ENCODE results near the gene COX19.
"Not testable (repeated sequence)": the region's sequence is repeated elsewhere in the genome, so short reads cannot be mapped to it uniquely, and the experiment has no call there.

COX19 gene

GRCh38 chr7:959271-959670 lies 16.1 kb downstream of the COX19 start:
- FAIRE-seq: no peak

- FAIRE-seq: no peak
Observed at GRCh38 chr7:958221-959200, 16.8 kb downstream of the COX19 start.

GRCh38 chr7:957418-958220 lies 17.7 kb downstream of the COX19 start:
- FAIRE-seq: no peak

DNA sequence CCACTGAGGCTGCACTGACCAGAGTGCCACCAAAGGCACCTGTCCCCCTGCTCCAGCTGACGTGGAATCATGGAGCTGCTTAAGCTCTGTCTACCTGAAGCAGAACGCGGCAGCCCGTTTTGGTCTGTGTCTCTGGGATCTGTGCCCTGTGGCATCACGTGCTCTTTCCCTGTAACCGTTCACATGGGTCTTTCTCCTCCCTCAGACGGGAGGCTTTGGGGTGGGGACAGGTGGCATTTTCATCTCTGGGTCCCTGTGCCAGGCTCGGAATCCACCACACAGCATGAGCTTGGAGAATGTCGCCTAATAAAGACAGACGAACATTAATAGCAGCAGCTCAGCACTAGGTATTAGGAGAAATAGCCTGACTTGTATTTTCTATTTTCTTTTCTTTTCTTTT lies 19.3 kb downstream of the COX19 start:
- no peak for FAIRE-seq

DNA sequence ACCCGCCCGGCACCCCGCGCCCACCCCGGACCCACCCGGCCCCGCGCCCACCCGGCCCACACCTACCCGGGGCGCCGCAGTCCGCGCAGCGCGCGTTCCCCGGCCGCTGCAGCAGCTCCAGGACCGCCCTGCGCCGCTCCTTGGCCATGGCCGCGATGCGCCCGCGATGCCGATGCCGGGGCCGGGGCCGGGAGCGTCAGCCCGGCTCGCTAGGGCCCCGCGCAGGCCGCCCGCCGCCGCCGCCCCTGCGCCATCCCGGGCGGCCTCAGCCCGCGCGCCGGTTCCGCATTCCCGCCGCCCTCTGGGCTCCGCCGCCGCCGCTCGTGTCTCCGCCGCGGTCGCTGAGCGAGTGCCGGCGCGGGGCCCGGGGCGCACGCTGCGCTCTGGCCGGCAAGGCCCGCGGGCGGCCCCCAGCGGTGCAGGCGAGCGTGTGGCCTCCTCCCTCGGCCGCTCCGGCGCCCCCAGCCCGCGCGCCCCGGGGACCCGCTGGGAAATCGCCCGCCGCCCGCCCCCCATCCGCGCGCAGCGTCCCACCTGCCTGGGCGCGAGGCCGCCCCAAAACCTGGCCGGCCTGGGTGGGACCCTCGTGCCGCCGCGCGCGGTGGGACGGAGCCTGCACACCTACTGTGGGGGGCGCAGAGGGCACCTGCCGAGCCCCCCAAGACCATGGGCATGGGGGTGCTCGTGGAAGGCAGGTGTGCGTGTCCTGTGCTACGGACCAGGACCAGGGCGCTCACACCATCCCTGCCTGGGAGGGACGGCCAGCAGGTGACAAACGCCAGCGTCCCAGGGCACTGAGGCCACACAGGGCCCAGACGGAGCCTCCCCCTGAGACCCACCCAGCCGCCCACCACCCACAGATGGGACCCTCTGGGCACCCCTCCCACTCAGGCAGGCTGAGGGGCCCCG lies 20.8 kb downstream of the COX19 start, which contains the start of gene ADAP1:
Gene ADAP1, minus strand, starts transcription at position 351 of the 909 bp plus-strand sequence. Its CDS starts 203 bp downstream, at position 148.
- no peak for FAIRE-seq

DNA sequence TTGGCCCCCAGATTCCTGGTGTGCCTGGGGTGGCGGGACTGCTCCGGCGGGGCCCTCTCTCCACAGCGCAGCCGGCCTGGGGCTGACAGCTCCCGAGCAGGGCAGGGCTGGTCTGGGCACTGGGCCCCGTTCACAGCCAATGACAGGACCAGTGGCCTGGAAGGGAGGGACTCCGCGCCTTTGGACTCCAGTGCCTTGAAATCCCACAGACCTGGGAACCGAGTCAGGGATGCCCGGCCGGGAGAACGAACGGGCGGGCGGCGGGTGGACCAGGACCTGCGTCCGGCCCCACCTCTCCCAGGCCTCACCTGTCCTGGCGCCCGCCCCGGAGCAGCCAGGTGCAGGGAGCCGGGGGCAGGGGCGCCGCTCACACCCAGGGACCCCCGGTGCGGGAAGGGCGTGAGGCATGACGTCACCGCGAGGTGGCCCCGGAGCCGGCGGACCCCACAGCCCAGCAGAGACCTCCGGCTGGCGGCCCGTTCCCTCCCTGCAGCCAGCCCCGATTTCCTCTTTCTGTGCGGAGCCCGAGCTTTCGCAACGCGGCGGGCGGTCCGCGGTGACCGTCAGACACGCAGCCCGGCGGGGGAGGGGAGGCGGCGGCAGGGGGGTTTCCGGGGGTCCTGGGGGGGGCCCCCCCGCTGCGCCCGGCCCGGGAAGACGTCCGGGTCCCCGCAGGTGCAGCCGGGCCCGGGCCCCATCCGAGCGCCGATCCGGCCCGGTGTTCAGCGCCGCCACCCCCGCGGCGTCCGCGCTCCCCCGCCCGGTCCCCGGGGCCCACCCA lies 21.6 kb downstream of the COX19 start:
- no peak for FAIRE-seq

DNA sequence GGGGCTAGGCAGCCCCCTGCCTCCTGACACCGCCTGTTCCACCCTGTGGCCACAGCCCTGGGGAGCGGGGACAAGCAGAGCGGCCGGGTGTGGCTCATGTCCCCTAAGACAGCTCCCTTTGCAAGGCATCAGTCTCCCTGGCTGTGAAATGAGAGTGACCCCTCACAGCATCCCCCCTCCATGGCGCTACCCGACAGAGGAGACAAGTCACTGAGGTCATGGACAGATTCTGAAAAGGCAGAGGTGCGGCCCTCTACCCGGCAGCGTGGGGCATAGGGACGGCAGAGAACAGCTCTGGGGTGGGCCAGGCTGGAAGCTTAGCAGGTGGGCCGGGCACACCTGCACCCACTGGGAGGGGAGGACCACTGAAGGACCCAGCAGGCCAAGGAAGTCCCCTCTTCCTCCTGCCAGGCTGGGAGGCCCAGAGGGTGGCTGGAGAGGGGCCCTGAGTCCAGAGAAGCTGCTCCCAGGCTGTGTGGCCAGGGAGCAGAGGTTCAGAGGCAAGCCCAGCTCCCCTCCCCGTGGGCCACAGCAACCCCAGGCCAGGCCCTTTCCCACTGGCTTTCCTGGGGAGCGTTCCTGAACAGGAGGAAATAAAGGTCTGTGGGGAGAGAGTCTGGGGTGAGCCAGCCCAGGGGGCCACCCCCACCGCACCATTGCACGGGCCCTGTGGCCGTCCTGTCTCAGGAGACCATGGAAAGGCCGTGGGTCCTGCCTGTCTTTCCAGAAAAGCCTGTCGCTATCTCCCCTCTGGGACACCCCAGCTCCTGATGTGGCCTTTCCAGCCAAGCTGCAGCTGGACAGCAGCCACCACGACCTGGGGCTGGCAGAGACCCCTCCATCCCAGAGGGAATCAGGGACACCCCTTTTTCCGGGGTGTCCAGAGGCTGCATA lies 22.6 kb downstream of the COX19 start:
- FAIRE-seq: no peak

GRCh38 chr7:951881-952547 lies 23.3 kb downstream of the COX19 start:
- no peak for FAIRE-seq

GRCh38 chr7:949021-949934 lies 26.1 kb downstream of the COX19 start:
- no peak for FAIRE-seq

GRCh38 chr7:947391-948210 lies 27.7 kb downstream of the COX19 start:
- FAIRE-seq: no peak

- no peak for FAIRE-seq
Observed at GRCh38 chr7:946256-946996, 28.9 kb downstream of the COX19 start.

- no peak for FAIRE-seq
Observed at GRCh38 chr7:945556-946255, 29.6 kb downstream of the COX19 start.

DNA sequence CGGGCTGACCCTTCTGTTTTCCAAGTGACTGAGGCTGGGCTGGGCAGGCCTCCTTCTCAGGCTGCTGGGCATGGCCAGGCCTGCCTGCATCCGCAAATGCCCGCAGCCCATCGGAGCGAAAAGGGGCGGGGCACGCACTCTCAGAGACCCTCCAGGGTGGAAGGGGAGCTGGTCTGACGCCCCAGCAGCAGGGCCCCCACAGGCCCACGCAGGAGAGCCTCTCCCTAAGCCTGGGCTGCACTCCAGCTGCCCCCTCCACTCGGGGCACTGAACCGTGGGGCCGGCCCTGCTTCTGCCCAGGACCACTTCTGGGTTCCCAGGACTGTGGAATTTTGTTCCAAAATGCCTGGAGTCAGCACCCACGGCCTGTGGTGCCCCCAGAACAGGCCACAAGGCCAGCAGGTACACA lies 30.2 kb downstream of the COX19 start:
- no peak for FAIRE-seq

DNA sequence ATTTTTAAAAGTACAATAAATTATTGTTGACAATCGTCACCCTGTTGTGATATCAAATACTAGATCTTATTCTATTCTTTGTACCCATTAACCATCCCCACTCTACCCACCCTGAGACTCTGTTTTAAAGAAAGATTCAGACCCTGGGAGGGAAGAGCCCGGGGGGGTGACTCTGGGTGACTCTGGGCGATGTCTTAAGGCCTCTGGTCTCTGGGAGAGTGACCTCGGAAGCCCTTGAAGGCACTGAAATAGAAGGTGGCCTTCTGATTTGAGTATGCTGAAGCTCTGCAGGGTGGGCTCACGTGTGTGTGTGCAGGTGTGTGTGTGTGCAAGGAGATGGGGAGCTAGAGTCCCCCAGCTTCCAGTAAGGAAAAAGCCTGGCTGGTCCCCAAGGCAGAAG lies 30.6 kb downstream of the COX19 start:
- no peak for FAIRE-seq

- FAIRE-seq: not testable (repeated sequence)
Observed at GRCh38 chr7:943793-944192, 31.6 kb downstream of the COX19 start.

GRCh38 chr7:940599-941408 lies 34.5 kb downstream of the COX19 start:
- no peak for FAIRE-seq

All from A204.1 (cell line).